ENCODE results near the gene HYLS1. TPM values are rescaled to one million over a fixed set of nuclear protein-coding genes. Genes with fewer than 3 reads are reported as not detected.
A peak's percentile ranks its signal among the peaks of the same experiment; 100 is the strongest.

HYLS1 gene
- total RNA-seq, 2 experiments from 2014 or later: 1.2 to 1.3 TPM

GRCh38 chr11:125881291-125881690, 6.2 kb upstream of the HYLS1 start:
- Histone ChIP-seq H3K27ac (ENCODE audit: low read depth in 1 of 2, low read length in 2 of 2) (no peak overlapping the region), H3K27me3 (ENCODE audit: control insufficient read depth in 1 of 2, insufficient read depth in 2 of 2, low read length in 2 of 2) (no peaks in the 10 kb centered on the region), H3K36me3 (ENCODE audit: insufficient read depth, low read length) (no peaks in the 10 kb centered on the region), H3K4me1 (ENCODE audit: insufficient read depth, low read length) (no peaks in the 10 kb centered on the region), H3K4me3 (ENCODE audit: low read length) (no peak overlapping the region), H3K9me3 (ENCODE audit: control insufficient read depth in 1 of 2, insufficient read depth in 1 of 2, low read length in 2 of 2) (no peaks in the 10 kb centered on the region)
- ATAC-seq (ENCODE audit: poor library complexity) (no peak), DNase-seq (no peak)
- no peaks in the 10 kb centered on the region for H3K27me3 Mint-ChIP-seq
- no peak overlapping the region for H3K27ac Mint-ChIP-seq
- POLR2A ChIA-PET: no interaction called here
- H3K4me1 Mint-ChIP-seq (ENCODE audit: low read depth): no peaks in the 10 kb centered on the region
- H3K9me3 Mint-ChIP-seq: no peaks in the 10 kb centered on the region
- intact Hi-C loops (cut with DNase I, micrococcal nuclease): loop anchor here in 1 of 2 experiments (10.0 kb wide), 1 partner anchor 1206 kb away; the partner anchor contains the start of genes SIAE and SPA17
- H3K36me3 Mint-ChIP-seq (ENCODE audit: low read depth): no peaks in the 10 kb centered on the region
- CTCF ChIA-PET: interaction anchor here (1.0 to 1.1 kb wide), 2 partner anchors 15 to 32 kb away, joined by 3 to 4 read pairs; no protein-coding TSS in a partner anchor
- TF ChIP-seq CTCF (IDR thresholded peaks at IDR 0.05): no peak
- no peak overlapping the region for H3K4me3 Mint-ChIP-seq

GRCh38 chr11:125883375-125883774, 4.1 kb upstream of the HYLS1 start:
- H3K27me3 Mint-ChIP-seq: no peaks in the 10 kb centered on the region
- ATAC-seq (ENCODE audit: poor library complexity) (no peak), DNase-seq (no peak)
- no peaks in the 10 kb centered on the region for H3K9me3 Mint-ChIP-seq
- TF ChIP-seq CTCF (IDR thresholded peaks at IDR 0.05): no peak
- peaks cover 7% of the 10 kb centered on the region for H3K36me3 Mint-ChIP-seq (ENCODE audit: low read depth)
- Histone ChIP-seq H3K4me1 (ENCODE audit: insufficient read depth, low read length) (peaks cover 13% of the 10 kb centered on the region), H3K4me3 (ENCODE audit: low read length) (no peak overlapping the region), H3K36me3 (ENCODE audit: insufficient read depth, low read length) (no peaks in the 10 kb centered on the region), H3K27ac (ENCODE audit: low read depth in 1 of 2, low read length in 2 of 2) (no peak overlapping the region), H3K27me3 (ENCODE audit: control insufficient read depth in 1 of 2, insufficient read depth in 2 of 2, low read length in 2 of 2) (no peaks in the 10 kb centered on the region), H3K9me3 (ENCODE audit: control insufficient read depth in 1 of 2, insufficient read depth in 1 of 2, low read length in 2 of 2) (no peaks in the 10 kb centered on the region)
- peaks cover 18% of the 10 kb centered on the region for H3K4me1 Mint-ChIP-seq (ENCODE audit: low read depth)
- ChIA-PET CTCF (no interaction called here), POLR2A (no interaction called here)
- no peak overlapping the region for H3K27ac Mint-ChIP-seq
- H3K4me3 Mint-ChIP-seq: no peak overlapping the region
- intact Hi-C loops (cut with DNase I, micrococcal nuclease): loop anchor here in 1 of 2 experiments (10.0 kb wide), 1 partner anchor 1209 kb away; the partner anchor contains the start of genes SIAE and SPA17

GRCh38 chr11:125886997-125887372, 483 bp upstream of the HYLS1 start:
- Histone ChIP-seq H3K27me3 (ENCODE audit: control insufficient read depth in 1 of 2, insufficient read depth in 2 of 2, low read length in 2 of 2) (no peaks in the 10 kb centered on the region), H3K9me3 (ENCODE audit: control insufficient read depth in 1 of 2, insufficient read depth in 1 of 2, low read length in 2 of 2) (no peaks in the 10 kb centered on the region), H3K36me3 (ENCODE audit: insufficient read depth, low read length) (peaks cover 2% of the 10 kb centered on the region), H3K27ac (ENCODE audit: low read depth in 1 of 2, low read length in 2 of 2) (peak overlapping the region; percentile 50 to 78), H3K4me3 (ENCODE audit: low read length) (peak overlapping the region; percentile 63), H3K4me1 (ENCODE audit: insufficient read depth, low read length) (peaks cover 20% of the 10 kb centered on the region)
- Mint-ChIP-seq H3K9me3 (no peaks in the 10 kb centered on the region), H3K27me3 (no peaks in the 10 kb centered on the region), H3K4me3 (peak overlapping the region; percentile 95), H3K36me3 (ENCODE audit: low read depth) (peaks cover 18% of the 10 kb centered on the region), H3K27ac (peak overlapping the region; percentile 92), H3K4me1 (ENCODE audit: low read depth) (peaks cover 44% of the 10 kb centered on the region)
- CTCF ChIA-PET: interaction anchor here (1.1 to 1.5 kb wide), 2 partner anchors 10 to 292 kb away, joined by 3 to 5 read pairs; no protein-coding TSS in a partner anchor
- peak in 13 of 14 experiments; percentile 9 to 74 (median 33) for DNase-seq
- intact Hi-C loops (cut with DNase I, micrococcal nuclease): loop anchor here (1.0 to 10.0 kb wide), 10 partner anchors 16 to 1212 kb away; partner anchors contain the start of genes PUS3 (in 2 of the 2), STT3A (in 2 of the 2), CDON (in 1 of the 2) and CHEK1 (in 1 of the 2)
- no peak for TF ChIP-seq CTCF (IDR thresholded peaks at IDR 0.05)
- ATAC-seq (ENCODE audit: poor library complexity): peak; percentile 52
- POLR2A ChIA-PET: interaction anchor here (0.8 to 2.5 kb wide), 12 partner anchors 9 to 775 kb away, joined by 3 to 67 read pairs (median 6); partner anchors contain the start of genes CHEK1, DCPS, EI24 and FOXRED1

Measured in CD4-positive, alpha-beta T cell (primary cell).